ENCODE measurements around the gene MAP7D1. TPM values are rescaled to one million over a fixed set of nuclear protein-coding genes. Genes with fewer than 3 reads are reported as not detected.

MAP7D1 gene
- 109 to 154 TPM (median 121 TPM) in 5 replicates for total RNA-seq (2022; extraction: Qiagen RNA extraction; ENCODE audit: low read depth)

GRCh38 chr1:36155408-36156328 is at the start of gene MAP7D1:
Gene MAP7D1, plus strand, starts transcription at chr1:36156160. Its CDS starts 258 bp downstream, at chr1:36156418.

GRCh38 chr1:36125129-36125991 is 30.6 kb upstream of the MAP7D1 start, which contains the start of gene COL8A2:
Gene COL8A2, minus strand, starts transcription at chr1:36125222. Its CDS starts 24,980 bp downstream, at chr1:36100242.

GRCh38 chr1:36149237-36149972 is 6.6 kb upstream of the MAP7D1 start, which contains the start of gene TRAPPC3:
Gene TRAPPC3, minus strand, starts transcription at chr1:36149486. Its CDS starts 108 bp downstream, at chr1:36149378.

GRCh38 chr1:36223996-36224536 is 68.1 kb downstream of the MAP7D1 start, which contains the start of gene THRAP3:
Gene THRAP3, plus strand, starts transcription at chr1:36224443. Its CDS starts 58,121 bp downstream, at chr1:36282564.

Other genes starting within 250 kb of the MAP7D1 start
- gene AGO3, start 225.1 kb upstream of the MAP7D1 start, total RNA-seq (2022; extraction: Qiagen RNA extraction; ENCODE audit: low read depth): 6.3 to 9.3 TPM (median 8.1 TPM) in 5 replicates
- not detected in 5 replicates for gene TEKT2, start 72.1 kb upstream of the MAP7D1 start, total RNA-seq (2022; extraction: Qiagen RNA extraction; ENCODE audit: low read depth)
- gene ADPRS, start 67.3 kb upstream of the MAP7D1 start, total RNA-seq (2022; extraction: Qiagen RNA extraction; ENCODE audit: low read depth): 21.0 to 28.6 TPM (median 25.8 TPM) in 5 replicates
- 0.06 to 0.12 TPM (median 0.08 TPM) in 5 replicates for gene COL8A2, start 30.9 kb upstream of the MAP7D1 start, total RNA-seq (2022; extraction: Qiagen RNA extraction; ENCODE audit: low read depth)
- gene TRAPPC3, start 6.7 kb upstream of the MAP7D1 start, total RNA-seq (2022; extraction: Qiagen RNA extraction; ENCODE audit: low read depth): 72.4 to 89.8 TPM (median 76.6 TPM) in 5 replicates
- gene THRAP3, start 68.3 kb downstream of the MAP7D1 start, total RNA-seq (2022; extraction: Qiagen RNA extraction; ENCODE audit: low read depth): 54.3 to 73.4 TPM (median 57.4 TPM) in 5 replicates
- 1.7 to 2.6 TPM (median 2.0 TPM) in 5 replicates for gene SH3D21, start 150.2 kb downstream of the MAP7D1 start, total RNA-seq (2022; extraction: Qiagen RNA extraction; ENCODE audit: low read depth)
- 8.4 to 21.8 TPM (median 20.0 TPM) in 5 replicates for gene EVA1B, start 167.5 kb downstream of the MAP7D1 start, total RNA-seq (2022; extraction: Qiagen RNA extraction; ENCODE audit: low read depth)
- 6.8 to 11.5 TPM (median 10.1 TPM) in 5 replicates for gene STK40, start 229.8 kb downstream of the MAP7D1 start, total RNA-seq (2022; extraction: Qiagen RNA extraction; ENCODE audit: low read depth)
- 36.9 to 52.4 TPM (median 46.4 TPM) in 5 replicates for gene LSM10, start 241.7 kb downstream of the MAP7D1 start, total RNA-seq (2022; extraction: Qiagen RNA extraction; ENCODE audit: low read depth)

Data from A549 treated with RU486 at 1 μM for 4 hours (cell line).